Testis (tissue), 2 donors: Measurements from ENCODE around the gene AFG1L.

Experiments
- POLR2A ChIP-seq: fragments of 450-650 bp; IDR thresholded peaks from one replicate; pipeline ENCODE4 v1.6.1; 2017; ENCODE audit warnings: antibody characterized with exemption, mild to moderate bottlenecking, moderate library complexity
- TF ChIP-seq, protein P1 (sequence below), 3 experiments: fragments of 450-650 bp in 2 of 3; fragments of 200-600 bp in 1 of 3; sonication (generic) in 1 of 3; IDR thresholded peaks; one replicate each; pipeline ENCODE4 v1.5.1; 2016 to 2019; ENCODE audit warnings: antibody characterized with exemption in 3 of 3, mild to moderate bottlenecking in 2 of 3, moderate library complexity in 1 of 3

DNA sequence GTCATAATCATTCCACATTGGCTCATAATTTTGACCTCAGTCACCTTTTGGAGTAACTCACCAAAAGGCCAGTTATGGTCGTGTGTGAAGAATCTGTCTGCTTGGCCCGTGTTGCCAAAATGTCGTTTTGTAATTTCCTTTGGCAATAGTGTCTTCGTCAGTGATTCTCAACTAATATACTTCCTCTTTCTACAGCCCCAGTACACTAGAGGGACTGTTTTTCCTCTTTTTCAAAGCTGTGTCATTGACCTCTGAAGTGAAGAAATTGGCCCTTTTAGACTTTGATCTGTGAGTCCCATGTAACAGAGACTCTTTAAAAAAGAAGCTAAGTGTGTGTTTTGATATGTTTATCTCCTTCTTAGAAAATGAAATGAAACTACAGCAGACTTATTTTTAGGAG is 271.0 kb downstream of the AFG1L start:
- TF ChIP-seq, protein P1, sequence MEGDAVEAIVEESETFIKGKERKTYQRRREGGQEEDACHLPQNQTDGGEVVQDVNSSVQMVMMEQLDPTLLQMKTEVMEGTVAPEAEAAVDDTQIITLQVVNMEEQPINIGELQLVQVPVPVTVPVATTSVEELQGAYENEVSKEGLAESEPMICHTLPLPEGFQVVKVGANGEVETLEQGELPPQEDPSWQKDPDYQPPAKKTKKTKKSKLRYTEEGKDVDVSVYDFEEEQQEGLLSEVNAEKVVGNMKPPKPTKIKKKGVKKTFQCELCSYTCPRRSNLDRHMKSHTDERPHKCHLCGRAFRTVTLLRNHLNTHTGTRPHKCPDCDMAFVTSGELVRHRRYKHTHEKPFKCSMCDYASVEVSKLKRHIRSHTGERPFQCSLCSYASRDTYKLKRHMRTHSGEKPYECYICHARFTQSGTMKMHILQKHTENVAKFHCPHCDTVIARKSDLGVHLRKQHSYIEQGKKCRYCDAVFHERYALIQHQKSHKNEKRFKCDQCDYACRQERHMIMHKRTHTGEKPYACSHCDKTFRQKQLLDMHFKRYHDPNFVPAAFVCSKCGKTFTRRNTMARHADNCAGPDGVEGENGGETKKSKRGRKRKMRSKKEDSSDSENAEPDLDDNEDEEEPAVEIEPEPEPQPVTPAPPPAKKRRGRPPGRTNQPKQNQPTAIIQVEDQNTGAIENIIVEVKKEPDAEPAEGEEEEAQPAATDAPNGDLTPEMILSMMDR (IDR thresholded peaks at IDR 0.05), result peak in 1 of 3 experiments; percentile 29
- no peak for TF ChIP-seq POLR2A
